Activated T-helper 17 cell treated with anti-CD3 and anti-CD28 coated beads, Interleukin-2, amount 50 U/mL, for 72 hours (primary cell): ENCODE results near the gene MCMBP. TPM values are rescaled to one million over a fixed set of nuclear protein-coding genes. Genes with fewer than 3 reads are reported as not detected.

Experiments
- ATAC-seq: fragments of 150-1000 bp; cut with Tn5 transposase; replicated peaks from 2 replicates; pipeline ENCODE4 v1.10.0; 2021; ENCODE audit warnings: mild to moderate bottlenecking, moderate library complexity
- H3K27ac Mint-ChIP-seq: one replicate; pipeline ENCODE4 v1.8.0; 2022; ENCODE audit warnings: mixed read lengths
- H3K27me3 Mint-ChIP-seq: one replicate; pipeline ENCODE4 v1.8.0; 2022; ENCODE audit warnings: mixed read lengths
- H3K36me3 Mint-ChIP-seq: one replicate; pipeline ENCODE4 v1.8.0; 2022; ENCODE audit warnings: low read depth, mild to moderate bottlenecking, mixed read lengths
- H3K4me1 Mint-ChIP-seq: one replicate; pipeline ENCODE4 v1.8.0; 2022; ENCODE audit warnings: mixed read lengths
- H3K4me3 Mint-ChIP-seq: one replicate; pipeline ENCODE4 v1.8.0; 2022; ENCODE audit warnings: mild to moderate bottlenecking, mixed read lengths
- H3K9me3 Mint-ChIP-seq: one replicate; pipeline ENCODE4 v1.8.0; 2022; ENCODE audit warnings: mixed read lengths
- total RNA-seq, 2 donors: library from RNA; stranded (reverse); gene quantifications; one replicate each; pipeline ENCODE4 v1.2.3, GENCODE V29; 2022

Gene MCMBP
- total RNA-seq, 2 donors from 2014 or later, result 61.2 to 98.8 TPM

DNA sequence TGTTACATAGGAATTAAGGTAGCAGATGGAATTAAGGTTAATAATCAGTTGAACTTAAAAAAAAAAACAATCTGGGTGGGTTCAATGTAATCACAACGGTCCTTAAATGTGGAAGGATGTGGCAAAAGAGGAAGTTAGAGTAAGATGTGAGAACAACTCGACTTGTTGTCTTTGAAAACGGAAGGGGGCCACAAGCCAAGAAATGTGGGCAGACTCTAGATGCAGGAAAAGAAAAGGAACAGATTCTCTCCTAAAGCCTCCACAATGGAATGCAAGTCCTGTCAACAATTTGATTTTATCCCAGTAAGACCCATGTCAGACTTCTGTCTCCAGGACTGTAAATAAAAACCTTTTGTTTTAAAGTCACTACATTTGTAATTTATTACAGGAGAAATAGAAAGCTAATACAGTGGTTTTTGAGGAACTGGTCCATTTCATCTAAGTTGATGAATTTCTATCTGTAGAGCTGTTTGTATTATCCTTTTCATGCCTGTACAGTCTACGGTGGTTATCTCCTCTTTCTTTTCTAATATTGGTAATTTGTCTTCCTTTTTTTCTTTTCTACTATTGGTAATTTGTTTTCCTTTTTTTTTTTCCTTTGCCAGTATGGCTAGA lies 8.6 kb downstream of the MCMBP start:
- Mint-ChIP-seq H3K27ac (no peak overlapping the region), H3K27me3 (no peaks in the 10 kb centered on the region), H3K9me3 (no peaks in the 10 kb centered on the region), H3K4me3 (no peak overlapping the region), H3K36me3 (peaks cover 57% of the 10 kb centered on the region), H3K4me1 (peaks cover 49% of the 10 kb centered on the region)
- no peak for ATAC-seq

DNA sequence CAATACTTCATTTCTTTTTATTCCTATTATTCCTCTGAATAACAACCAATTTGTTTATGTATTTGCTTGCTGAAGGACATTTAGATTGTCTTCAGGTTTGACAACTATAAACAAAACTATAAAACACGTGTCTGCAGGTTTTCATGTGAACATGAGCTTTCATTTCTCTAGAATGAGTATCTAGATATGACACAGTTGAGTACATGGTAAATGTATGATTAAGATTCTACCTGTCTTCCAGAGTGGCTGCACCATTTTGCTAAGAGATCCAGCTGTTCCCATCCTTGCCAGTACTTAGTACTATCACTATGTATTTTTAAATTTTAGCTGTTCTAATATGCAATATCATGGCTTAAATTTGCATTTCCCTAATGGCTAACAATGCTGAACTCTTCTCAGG lies 10.1 kb downstream of the MCMBP start:
- peak; percentile 73 for ATAC-seq
- H3K27me3 Mint-ChIP-seq, result no peaks in the 10 kb centered on the region
- H3K4me3 Mint-ChIP-seq, result peak overlapping the region; percentile 27
- no peak overlapping the region for H3K27ac Mint-ChIP-seq
- peaks cover 62% of the 10 kb centered on the region for H3K36me3 Mint-ChIP-seq
- peaks cover 45% of the 10 kb centered on the region for H3K4me1 Mint-ChIP-seq
- no peaks in the 10 kb centered on the region for H3K9me3 Mint-ChIP-seq

DNA sequence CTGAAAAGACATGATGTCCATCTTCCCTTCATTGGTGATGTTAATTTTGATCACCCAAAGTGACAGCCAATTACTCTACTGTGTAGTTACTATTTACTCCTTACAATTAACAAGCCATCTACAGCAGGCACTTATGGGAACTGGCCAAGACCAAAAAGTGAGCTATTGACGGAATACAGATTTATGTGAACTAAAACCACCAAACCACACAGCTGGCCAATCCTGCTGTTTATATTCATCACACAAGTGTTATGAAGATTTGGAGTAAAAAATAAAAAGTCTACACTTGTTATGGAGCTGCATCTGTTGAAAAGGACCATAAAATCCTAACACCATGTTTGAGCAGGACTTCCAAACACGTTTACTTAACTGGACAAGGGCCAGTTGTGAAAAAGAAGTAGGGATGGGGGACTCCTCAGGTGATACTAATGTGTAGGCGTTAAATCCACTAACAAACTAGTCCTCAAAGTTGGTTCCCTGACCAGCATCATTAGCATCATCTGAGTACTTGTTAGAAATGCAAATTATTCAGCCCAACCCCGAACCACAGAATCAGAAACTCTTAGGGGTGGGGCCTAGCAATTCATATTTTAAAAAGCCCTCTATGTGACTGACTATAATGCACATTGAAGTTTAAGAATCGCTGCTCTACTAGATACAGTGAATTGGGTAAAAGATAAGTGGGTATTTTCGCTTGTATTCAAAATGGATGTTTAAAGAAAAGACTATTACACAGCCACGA lies 11.6 kb downstream of the MCMBP start:
- Mint-ChIP-seq H3K9me3 (no peaks in the 10 kb centered on the region), H3K27ac (peak overlapping the region; percentile 44), H3K36me3 (peaks cover 65% of the 10 kb centered on the region), H3K4me1 (peaks cover 42% of the 10 kb centered on the region), H3K4me3 (peak overlapping the region; percentile 16), H3K27me3 (no peaks in the 10 kb centered on the region)
- peak; percentile 69 for ATAC-seq

DNA sequence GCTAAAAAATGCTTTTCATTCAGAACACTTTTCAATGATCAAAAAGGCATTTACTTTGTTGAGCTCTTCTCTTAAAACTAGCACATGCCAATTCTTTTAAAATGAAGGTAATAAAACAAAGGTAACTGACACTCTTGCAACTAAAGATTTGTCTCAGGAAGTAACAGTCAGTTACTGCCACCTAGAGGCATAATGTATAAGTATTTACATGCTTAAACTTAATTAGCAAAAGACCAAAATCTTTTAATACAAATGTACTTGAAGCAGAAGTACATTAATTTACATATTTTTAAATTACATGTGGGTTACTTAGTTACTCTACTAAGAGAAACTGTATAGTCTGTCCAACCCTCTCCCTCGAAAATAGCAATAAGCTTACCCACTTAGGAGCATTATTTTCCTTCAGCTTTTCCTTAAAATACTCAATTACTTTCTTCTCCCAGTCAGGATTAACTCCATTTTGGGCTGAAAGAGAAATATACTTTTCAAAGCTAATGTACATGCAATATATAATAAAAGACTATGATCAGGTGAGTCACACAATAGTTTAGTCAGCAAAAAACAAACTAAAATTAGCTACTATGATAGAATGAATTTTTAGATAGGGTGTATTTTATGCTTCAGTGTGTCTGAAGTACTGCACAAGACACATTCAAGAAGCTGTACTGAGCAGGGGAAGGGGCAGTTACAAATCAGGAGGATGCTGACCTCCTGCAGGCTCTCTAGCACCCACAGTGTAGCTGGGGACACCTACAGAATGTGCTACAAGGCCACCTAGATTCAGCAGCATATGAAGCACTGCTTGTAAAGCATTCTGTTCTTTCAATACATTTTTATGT lies 13.0 kb downstream of the MCMBP start:
- peaks cover 65% of the 10 kb centered on the region for H3K36me3 Mint-ChIP-seq
- H3K9me3 Mint-ChIP-seq, result no peaks in the 10 kb centered on the region
- ATAC-seq, result no peak
- peaks cover 34% of the 10 kb centered on the region for H3K4me1 Mint-ChIP-seq
- no peak overlapping the region for H3K4me3 Mint-ChIP-seq
- no peaks in the 10 kb centered on the region for H3K27me3 Mint-ChIP-seq
- peak overlapping the region; percentile 44 for H3K27ac Mint-ChIP-seq

DNA sequence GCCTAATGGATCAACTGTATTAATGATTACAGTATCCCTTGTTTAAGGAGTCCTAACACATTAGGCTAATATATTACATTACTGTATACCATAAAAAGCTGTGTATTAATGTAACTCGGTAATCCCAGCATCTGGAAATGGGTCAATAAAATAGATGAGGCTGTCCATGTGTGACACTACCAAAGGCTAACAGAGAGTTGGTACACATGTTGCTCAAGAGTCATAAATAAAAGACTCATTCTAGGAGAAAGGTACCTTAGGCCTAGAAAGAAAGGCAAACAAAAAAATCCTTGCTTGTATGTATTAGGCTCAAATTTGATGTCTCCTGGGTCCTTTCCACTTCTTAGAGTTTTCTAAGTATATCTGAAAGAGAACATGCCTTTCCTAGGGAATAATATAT lies 14.6 kb downstream of the MCMBP start:
- Mint-ChIP-seq H3K4me3 (no peak overlapping the region), H3K36me3 (peaks cover 75% of the 10 kb centered on the region), H3K27ac (no peak overlapping the region), H3K4me1 (peaks cover 34% of the 10 kb centered on the region), H3K27me3 (no peaks in the 10 kb centered on the region), H3K9me3 (no peaks in the 10 kb centered on the region)
- ATAC-seq, result no peak

DNA sequence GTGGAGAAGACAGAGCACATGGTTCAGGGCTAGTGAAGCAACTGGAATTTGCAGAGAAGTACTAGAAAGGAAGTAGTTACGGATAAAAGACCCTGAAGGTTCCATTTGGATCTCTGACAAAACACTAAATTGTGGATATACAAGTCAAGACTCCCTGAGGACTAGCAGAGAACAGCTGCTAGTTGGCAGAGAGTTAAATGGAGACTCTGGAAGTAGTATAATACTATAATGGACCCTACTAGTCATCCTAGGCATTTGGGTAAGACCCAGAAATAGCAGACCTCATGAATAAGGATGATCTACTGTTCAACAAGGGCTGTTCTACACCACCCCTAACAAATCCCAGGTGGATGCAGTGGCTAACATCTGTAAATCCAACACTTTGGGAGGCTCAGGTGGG lies 19.1 kb downstream of the MCMBP start:
- no peak for ATAC-seq
- peaks cover 98% of the 10 kb centered on the region for H3K36me3 Mint-ChIP-seq
- H3K4me1 Mint-ChIP-seq, result no peaks in the 10 kb centered on the region
- no peaks in the 10 kb centered on the region for H3K9me3 Mint-ChIP-seq
- no peak overlapping the region for H3K4me3 Mint-ChIP-seq
- no peak overlapping the region for H3K27ac Mint-ChIP-seq
- H3K27me3 Mint-ChIP-seq, result no peaks in the 10 kb centered on the region

DNA sequence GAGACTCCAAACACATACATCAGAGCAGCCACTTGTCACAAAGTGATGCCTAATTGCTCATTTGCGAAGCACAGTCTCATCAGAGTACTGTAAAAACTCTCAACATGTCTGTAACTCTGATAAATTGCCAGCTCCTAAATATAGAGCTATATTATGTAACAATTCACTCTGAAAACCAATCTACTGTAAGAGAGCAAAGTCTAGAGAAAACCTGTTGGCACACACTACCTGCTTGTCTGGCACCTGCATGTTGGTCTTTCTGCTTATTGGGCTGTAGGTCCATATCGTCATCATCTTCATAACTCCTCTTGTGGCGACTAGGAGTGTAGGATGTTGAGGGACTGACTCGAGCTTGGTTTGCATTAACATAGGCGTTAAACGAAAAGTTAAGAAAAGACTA lies 19.8 kb downstream of the MCMBP start:
- H3K27me3 Mint-ChIP-seq, result no peaks in the 10 kb centered on the region
- no peaks in the 10 kb centered on the region for H3K9me3 Mint-ChIP-seq
- H3K4me3 Mint-ChIP-seq, result no peak overlapping the region
- no peak overlapping the region for H3K27ac Mint-ChIP-seq
- H3K4me1 Mint-ChIP-seq, result no peaks in the 10 kb centered on the region
- H3K36me3 Mint-ChIP-seq, result peaks cover 98% of the 10 kb centered on the region
- no peak for ATAC-seq

DNA sequence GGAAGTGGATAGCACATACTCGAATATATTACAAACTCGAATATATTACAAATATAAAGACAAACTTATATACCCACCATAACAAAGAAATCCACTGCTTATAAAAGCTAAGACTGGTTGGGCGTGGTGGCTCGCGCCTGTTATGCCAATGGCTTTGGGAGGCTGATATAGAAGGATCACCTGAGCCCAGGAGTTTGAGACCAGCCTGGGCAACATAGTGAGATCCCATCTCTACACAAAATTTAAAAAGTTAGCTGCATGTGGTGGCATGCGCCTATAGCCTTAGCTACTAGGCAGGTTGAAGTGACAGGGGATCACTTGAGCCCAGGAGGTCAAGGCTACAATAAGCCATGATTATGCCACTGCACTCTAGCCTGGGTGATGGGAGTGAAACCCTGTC lies 20.4 kb downstream of the MCMBP start:
- H3K27me3 Mint-ChIP-seq, result no peaks in the 10 kb centered on the region
- no peaks in the 10 kb centered on the region for H3K9me3 Mint-ChIP-seq
- H3K27ac Mint-ChIP-seq, result no peak overlapping the region
- no peak for ATAC-seq
- peaks cover 98% of the 10 kb centered on the region for H3K36me3 Mint-ChIP-seq
- no peaks in the 10 kb centered on the region for H3K4me1 Mint-ChIP-seq
- no peak overlapping the region for H3K4me3 Mint-ChIP-seq

DNA sequence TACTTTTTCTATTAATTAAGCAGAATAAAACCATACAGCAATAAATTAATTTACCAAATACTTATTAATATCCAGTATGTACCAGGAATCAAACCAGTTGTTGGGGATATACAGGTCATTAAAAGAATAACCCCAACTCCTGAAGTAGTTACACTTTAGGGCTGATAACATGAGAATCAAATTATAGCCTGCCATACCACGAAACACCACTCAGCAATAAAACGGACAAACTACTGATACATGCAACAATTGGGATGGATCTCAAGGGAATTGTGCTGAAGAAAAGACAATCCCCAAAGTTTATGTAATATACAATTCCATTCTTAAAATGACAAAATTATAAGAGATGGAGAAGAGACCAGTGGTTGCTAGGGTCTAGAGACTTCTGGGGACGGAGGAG lies 22.7 kb downstream of the MCMBP start:
- Mint-ChIP-seq H3K4me1 (no peaks in the 10 kb centered on the region), H3K36me3 (peaks cover 98% of the 10 kb centered on the region), H3K27ac (no peak overlapping the region), H3K27me3 (no peaks in the 10 kb centered on the region), H3K4me3 (no peak overlapping the region), H3K9me3 (no peaks in the 10 kb centered on the region)
- ATAC-seq, result no peak

DNA sequence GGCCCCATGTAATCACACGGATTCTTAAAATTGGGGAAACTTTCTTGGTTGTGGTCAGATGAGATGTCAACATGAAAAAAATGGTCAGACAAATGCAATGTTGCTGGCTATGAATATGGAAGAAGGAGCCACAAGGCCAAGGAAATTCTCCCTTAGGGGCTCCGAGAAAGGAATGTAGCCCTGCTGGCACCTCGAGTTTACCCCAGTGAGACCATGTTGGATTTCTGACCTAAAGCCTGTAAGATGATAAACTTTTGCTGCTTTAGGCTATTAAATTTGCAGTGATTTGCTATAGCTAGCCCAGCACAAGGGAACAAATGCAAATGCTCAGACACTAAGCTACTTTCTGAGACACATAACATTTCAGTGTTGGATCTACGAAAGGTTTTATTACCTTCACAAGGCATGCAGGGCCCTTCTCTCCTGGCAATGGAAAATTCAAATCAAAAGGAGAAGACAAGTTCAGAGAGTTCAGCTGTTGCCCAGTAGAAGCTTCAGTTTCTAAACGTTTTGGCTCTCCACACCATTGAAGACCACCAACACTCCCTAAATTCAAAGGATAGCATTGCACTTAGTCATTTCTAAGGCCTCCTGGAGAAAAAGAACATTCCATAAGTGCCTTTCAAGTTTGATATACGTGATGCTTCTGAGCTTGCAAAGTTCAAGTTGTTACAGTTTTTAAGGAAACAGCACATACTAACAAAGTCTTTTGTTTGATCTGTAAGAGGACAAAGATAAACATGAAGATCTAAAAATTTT lies 23.4 kb downstream of the MCMBP start:
- H3K27me3 Mint-ChIP-seq, result no peaks in the 10 kb centered on the region
- no peaks in the 10 kb centered on the region for H3K4me1 Mint-ChIP-seq
- no peak for ATAC-seq
- H3K4me3 Mint-ChIP-seq, result no peak overlapping the region
- H3K9me3 Mint-ChIP-seq, result no peaks in the 10 kb centered on the region
- peaks cover 99% of the 10 kb centered on the region for H3K36me3 Mint-ChIP-seq
- peak overlapping the region; percentile 28 for H3K27ac Mint-ChIP-seq

DNA sequence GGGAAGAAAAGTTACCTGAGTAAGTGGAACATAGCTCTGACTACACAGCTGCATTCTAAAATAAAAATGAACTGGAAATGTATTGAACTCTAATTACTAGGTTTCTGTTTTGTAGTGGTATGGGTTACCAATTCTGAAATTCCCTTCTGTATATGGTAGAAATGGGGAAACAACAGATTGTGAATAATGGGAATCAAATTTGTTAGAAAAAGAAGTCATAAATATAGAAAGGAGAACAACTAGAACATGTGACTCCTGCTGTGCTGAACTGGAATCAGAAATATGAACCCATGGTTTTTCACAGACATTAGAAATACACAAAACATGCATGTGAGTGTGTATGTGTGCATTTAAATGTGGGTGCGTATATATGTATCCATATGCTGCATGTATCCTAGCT lies 27.0 kb downstream of the MCMBP start:
- Mint-ChIP-seq H3K36me3 (peaks cover 100% of the 10 kb centered on the region), H3K27ac (no peak overlapping the region)
- ATAC-seq, result no peak

DNA sequence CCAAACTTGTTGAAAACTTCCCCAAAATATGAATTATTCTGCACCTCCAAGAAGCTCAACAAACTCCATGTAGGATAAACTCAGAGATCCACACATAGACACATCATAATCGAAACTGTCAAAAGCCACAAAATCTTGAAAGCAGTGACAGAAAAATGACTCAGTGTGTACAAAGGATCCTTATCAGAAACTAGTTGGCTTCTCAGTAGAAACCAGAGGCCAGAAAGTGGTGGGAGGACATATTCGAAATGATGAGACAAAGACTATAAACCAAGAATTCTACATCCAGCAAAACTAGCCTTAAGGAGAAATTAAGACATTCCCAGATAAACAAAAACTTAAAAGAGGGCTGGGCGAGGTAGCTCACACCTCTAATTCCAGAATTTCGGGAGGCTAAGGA lies 38.5 kb downstream of the MCMBP start:
- H3K36me3 Mint-ChIP-seq, result peaks cover 99% of the 10 kb centered on the region
- peaks cover 5% of the 10 kb centered on the region for H3K9me3 Mint-ChIP-seq
- peak overlapping the region; percentile 82 for H3K27ac Mint-ChIP-seq
- peaks cover 19% of the 10 kb centered on the region for H3K4me1 Mint-ChIP-seq
- ATAC-seq, result peak; percentile 80
- H3K27me3 Mint-ChIP-seq, result no peaks in the 10 kb centered on the region
- H3K4me3 Mint-ChIP-seq, result peak overlapping the region; percentile 44

More for the DNA sequence above, 27.0 kb downstream of the MCMBP start:
- Mint-ChIP-seq H3K27me3 (no peaks in the 10 kb centered on the region), H3K9me3 (no peaks in the 10 kb centered on the region), H3K4me3 (no peak overlapping the region), H3K4me1 (peaks cover 5% of the 10 kb centered on the region)

DNA sequence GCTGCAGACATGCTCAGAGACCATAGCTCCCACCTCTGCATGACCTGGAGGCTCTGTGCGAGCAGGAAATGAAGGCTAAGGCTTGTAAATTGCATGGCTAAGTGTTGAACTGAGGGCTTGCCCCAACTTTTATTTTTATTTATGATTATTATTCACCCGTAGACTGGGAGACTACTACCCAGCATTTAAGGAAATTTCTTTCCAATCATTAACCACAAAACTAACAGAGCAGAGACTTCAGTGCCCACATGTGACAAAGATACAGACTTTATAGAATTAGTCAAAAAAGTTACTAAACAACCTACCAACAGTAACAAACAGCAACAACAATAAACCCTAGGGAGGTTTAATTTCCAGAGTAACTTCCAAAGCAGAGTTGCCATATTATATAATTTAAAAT lies 39.7 kb downstream of the MCMBP start:
- Mint-ChIP-seq H3K27ac (peak overlapping the region; percentile 82), H3K4me1 (peaks cover 19% of the 10 kb centered on the region)

DNA sequence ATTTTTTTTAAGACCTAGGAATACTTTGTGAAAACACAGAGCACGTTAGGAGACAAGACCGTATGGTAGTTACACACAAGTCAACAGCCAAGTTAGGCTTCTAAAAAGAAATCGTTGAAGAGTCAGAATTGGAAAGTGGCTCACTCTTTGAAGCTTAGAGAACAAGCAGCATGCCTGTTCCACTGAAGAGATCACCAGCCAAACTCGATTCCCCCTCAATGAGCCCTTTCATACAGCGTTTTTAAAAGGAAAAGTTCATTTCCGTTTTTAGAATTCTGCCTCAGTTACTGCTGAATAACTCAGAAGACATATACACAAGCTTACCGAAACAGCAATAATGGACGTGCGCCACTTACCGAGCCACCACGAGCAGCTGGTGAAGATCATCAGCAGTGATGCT lies 41.0 kb downstream of the MCMBP start:
- peaks cover 5% of the 10 kb centered on the region for H3K9me3 Mint-ChIP-seq
- H3K27ac Mint-ChIP-seq, result no peak overlapping the region
- no peak for ATAC-seq
- H3K36me3 Mint-ChIP-seq, result peaks cover 99% of the 10 kb centered on the region
- H3K4me1 Mint-ChIP-seq, result peaks cover 10% of the 10 kb centered on the region
- no peaks in the 10 kb centered on the region for H3K27me3 Mint-ChIP-seq
- H3K4me3 Mint-ChIP-seq, result no peak overlapping the region

More for the DNA sequence above, 39.7 kb downstream of the MCMBP start:
- Mint-ChIP-seq H3K4me3 (no peak overlapping the region), H3K36me3 (peaks cover 99% of the 10 kb centered on the region), H3K27me3 (no peaks in the 10 kb centered on the region), H3K9me3 (peaks cover 5% of the 10 kb centered on the region)
- ATAC-seq, result no peak
